Neural cell (in vitro differentiated cells): ENCODE results near the gene USP27X. TPM values are rescaled to one million over a fixed set of nuclear protein-coding genes. Genes with fewer than 3 reads are reported as not detected.

Experiments
- H2AFZ ChIP-seq: fragments of 200-600, 300-800 bp; sonication (generic), shearing (Covaris generic); 2 replicates; pipeline ENCODE4 v1.6.0; 2014; ENCODE audit warnings: low read depth, mild to moderate bottlenecking, antibody characterized with exemption, low read length, moderate library complexity
- H3F3A ChIP-seq: fragments of 200-600 bp; shearing (Covaris generic); 2 replicates; pipeline ENCODE4 v1.6.1; 2016; ENCODE audit warnings: mild to moderate bottlenecking, moderate library complexity, mixed read lengths, antibody characterized with exemption, low read length; ENCODE audit not compliant: insufficient read depth, poor library complexity, severe bottlenecking
- H3K27ac ChIP-seq: fragments of 200-600, 300-800 bp; sonication (generic), shearing (Covaris generic); 2 replicates; pipeline ENCODE4 v1.5.1; 2014; ENCODE audit warnings: mild to moderate bottlenecking, low read length, moderate library complexity
- H3K27me3 ChIP-seq: fragments of 300-800, 200-600 bp; sonication (generic), shearing (Covaris generic); 2 replicates; pipeline ENCODE4 v1.6.0; 2014; ENCODE audit warnings: mild to moderate bottlenecking, low read depth, low read length, moderate library complexity; ENCODE audit not compliant: insufficient read depth
- H3K36me3 ChIP-seq: fragments of 300-800, 200-600 bp; sonication (generic), shearing (Covaris generic); 2 replicates; pipeline ENCODE4 v1.5.1; 2014; ENCODE audit warnings: mild to moderate bottlenecking, antibody characterized with exemption, low read length, moderate library complexity; ENCODE audit not compliant: insufficient read depth
- H3K4me2 ChIP-seq: fragments of 300-800, 200-600 bp; sonication (generic), shearing (Covaris generic); 2 replicates; pipeline ENCODE4 v1.6.0; 2014; ENCODE audit warnings: mild to moderate bottlenecking, low read length
- H3K4me3 ChIP-seq: fragments of 300-800, 200-600 bp; sonication (generic), shearing (Covaris generic); 2 replicates; pipeline ENCODE4 v1.5.1; 2014; ENCODE audit warnings: mild to moderate bottlenecking, low read length, moderate library complexity
- H3K79me2 ChIP-seq: fragments of 200-600 bp; shearing (Covaris generic); replicated peaks from 2 replicates; pipeline ENCODE4 v1.6.0; 2014; ENCODE audit warnings: mild to moderate bottlenecking, low read length, moderate library complexity; ENCODE audit not compliant: insufficient read depth
- H3K9ac ChIP-seq: fragments of 300-800, 200-600 bp; sonication (generic), shearing (Covaris generic); 2 replicates; pipeline ENCODE4 v1.6.1; 2016; ENCODE audit warnings: mild to moderate bottlenecking, low read length, mixed read lengths
- H3K9me2 ChIP-seq: fragments of 200-600 bp; shearing (Covaris generic); 2 replicates; pipeline ENCODE4 v1.6.1; 2016; ENCODE audit warnings: mild to moderate bottlenecking, low read length, mixed read lengths; ENCODE audit not compliant: insufficient read depth
- H3K9me3 ChIP-seq: fragments of 200-600, 300-800 bp; sonication (generic), shearing (Covaris generic); 2 replicates; pipeline ENCODE4 v1.6.1; 2016; ENCODE audit warnings: mild to moderate bottlenecking, mixed run types, low read length, moderate library complexity, mixed read lengths
- H4K20me1 ChIP-seq: fragments of 200-600 bp; shearing (Covaris generic); 2 replicates; pipeline ENCODE4 v1.6.1; 2016; ENCODE audit warnings: mild to moderate bottlenecking, mixed run types; ENCODE audit not compliant: insufficient read depth
- EP300 ChIP-seq: fragments of 450-650 bp; conservative IDR thresholded peaks from 2 replicates; pipeline ENCODE4 v1.6.1; 2014; ENCODE audit warnings: antibody characterized with exemption, mild to moderate bottlenecking, moderate library complexity; ENCODE audit not compliant: poor library complexity, severe bottlenecking
- EZH2 ChIP-seq: fragments of 200-600, 300-800 bp; shearing (Covaris generic), sonication (generic); IDR thresholded peaks from 2 replicates; pipeline ENCODE4 v1.6.1; 2014; ENCODE audit warnings: antibody characterized with exemption, low read length, borderline replicate concordance, mild to moderate bottlenecking; ENCODE audit not compliant: insufficient read depth, poor library complexity, severe bottlenecking
- RAD21 ChIP-seq: fragments of 450-650 bp; conservative IDR thresholded peaks from 2 replicates; pipeline ENCODE4 v1.6.1; 2014; ENCODE audit warnings: antibody characterized with exemption, mild to moderate bottlenecking, moderate library complexity
- REST ChIP-seq: IDR thresholded peaks from 2 replicates; pipeline ENCODE4 v1.6.1; 2012; ENCODE audit warnings: borderline replicate concordance
- SMC3 ChIP-seq: fragments of 450-650 bp; conservative IDR thresholded peaks from 2 replicates; pipeline ENCODE4 v1.6.1; 2014; ENCODE audit warnings: antibody characterized with exemption, mild to moderate bottlenecking, moderate library complexity; ENCODE audit not compliant: poor library complexity
- TAF1 ChIP-seq: IDR thresholded peaks from 2 replicates; pipeline ENCODE4 v1.6.1; 2012; ENCODE audit warnings: low read depth
- polyA minus RNA-seq: library from RNA; depleted of rRNA, polyadenylated mRNA; stranded (reverse); fragments of >200 nt; gene quantifications from 2 replicates; pipeline ENCODE4 v1.2.3, GENCODE V29; 2014
- polyA plus RNA-seq: library from polyadenylated mRNA; depleted of rRNA; stranded (reverse); fragments of >200 nt; gene quantifications from 2 replicates; pipeline ENCODE4 v1.2.3, GENCODE V29; 2014
- TF ChIP-seq, protein P1 (sequence below): fragments of 450-650 bp; IDR thresholded peaks from 2 replicates; pipeline ENCODE4 v1.5.1; 2014; ENCODE audit warnings: antibody characterized with exemption, mild to moderate bottlenecking, moderate library complexity; ENCODE audit not compliant: poor library complexity, severe bottlenecking

Gene USP27X
- polyA plus RNA-seq (8.0 and 10.3 TPM in 2 replicates), polyA minus RNA-seq (30.9 and 32.6 TPM in 2 replicates)

DNA sequence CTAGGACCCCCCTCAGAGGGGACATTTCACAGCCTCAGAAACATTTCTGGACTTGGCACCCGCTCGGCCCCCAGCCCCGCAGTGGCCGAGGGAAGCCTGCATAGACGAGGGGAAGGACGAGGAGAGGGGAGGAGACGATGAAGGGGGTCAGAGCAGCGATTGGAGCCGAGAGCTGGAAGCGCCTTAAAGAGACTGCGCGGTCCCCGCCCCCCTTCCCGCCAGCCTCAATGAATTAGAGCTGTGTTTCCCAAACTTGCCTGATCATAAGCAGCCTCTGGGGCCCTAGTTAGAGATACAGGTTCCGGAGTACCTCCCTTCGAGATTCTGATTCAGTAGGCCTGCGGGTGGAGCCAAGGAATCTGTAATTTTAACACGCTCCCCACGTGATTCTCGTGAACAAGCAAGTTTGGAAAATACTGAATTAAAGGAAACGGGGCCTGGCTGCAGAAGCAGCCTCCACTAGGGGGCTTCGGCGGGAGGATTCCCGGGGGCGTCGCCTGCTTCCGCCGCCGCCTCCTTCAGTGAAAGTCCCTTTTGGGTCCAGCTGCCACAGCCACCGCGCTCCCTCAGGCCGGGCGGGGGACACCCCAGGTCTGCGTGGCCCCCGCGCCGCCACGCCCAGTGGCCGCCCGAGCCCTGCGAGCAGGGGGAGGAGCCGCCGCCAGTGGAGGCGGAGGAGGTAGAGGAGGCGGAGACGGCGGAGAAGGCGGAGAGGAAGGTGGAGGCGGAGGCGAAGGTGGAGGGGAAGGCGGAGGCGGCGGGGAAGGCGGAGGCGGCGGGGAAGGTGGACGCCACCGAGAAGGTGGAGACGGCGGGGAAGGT is at the start of gene USP27X:
Gene USP27X (plus strand): TSS at position 651 of the 822 bp plus-strand sequence. CDS start 824 bp downstream, outside the sequence.
- peak within 1 kb of the TSS; percentile 8 for H2AFZ ChIP-seq

DNA sequence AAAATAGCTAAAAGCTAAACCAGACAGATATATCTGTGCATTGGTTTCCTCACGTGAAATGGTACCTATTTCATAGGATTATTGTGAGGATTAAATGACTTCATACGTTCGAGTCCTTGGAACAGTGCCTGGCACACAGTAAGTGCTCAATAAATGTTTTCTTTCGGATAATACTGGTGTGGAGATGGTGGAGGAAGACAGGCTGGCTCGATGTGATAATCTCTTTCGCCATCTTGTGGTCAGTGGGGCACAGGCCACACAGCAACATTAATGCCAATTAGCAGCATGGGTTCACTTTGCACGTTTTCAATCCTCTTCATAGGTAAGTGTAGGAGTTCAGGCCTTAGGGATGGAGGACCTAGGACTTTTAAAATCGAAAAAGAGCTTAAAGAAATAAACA is 40.9 kb upstream of the USP27X start:
- Histone ChIP-seq H3K79me2 (no peaks in the 10 kb centered on the region), H4K20me1 (no peaks in the 10 kb centered on the region), H3K9me3 (no peaks in the 10 kb centered on the region), H3K4me2 (no peak overlapping the region), H3K9me2 (no peaks in the 10 kb centered on the region), H2AFZ (no peak overlapping the region), H3K36me3 (no peaks in the 10 kb centered on the region), H3F3A (no peaks in the 10 kb centered on the region), H3K4me3 (no peak overlapping the region), H3K9ac (no peak overlapping the region), H3K27ac (no peak overlapping the region), H3K27me3 (no peaks in the 10 kb centered on the region)
- TF ChIP-seq RAD21, result peak; percentile 79
- TF ChIP-seq SMC3, result peak; percentile 72
- TF ChIP-seq, protein P1, sequence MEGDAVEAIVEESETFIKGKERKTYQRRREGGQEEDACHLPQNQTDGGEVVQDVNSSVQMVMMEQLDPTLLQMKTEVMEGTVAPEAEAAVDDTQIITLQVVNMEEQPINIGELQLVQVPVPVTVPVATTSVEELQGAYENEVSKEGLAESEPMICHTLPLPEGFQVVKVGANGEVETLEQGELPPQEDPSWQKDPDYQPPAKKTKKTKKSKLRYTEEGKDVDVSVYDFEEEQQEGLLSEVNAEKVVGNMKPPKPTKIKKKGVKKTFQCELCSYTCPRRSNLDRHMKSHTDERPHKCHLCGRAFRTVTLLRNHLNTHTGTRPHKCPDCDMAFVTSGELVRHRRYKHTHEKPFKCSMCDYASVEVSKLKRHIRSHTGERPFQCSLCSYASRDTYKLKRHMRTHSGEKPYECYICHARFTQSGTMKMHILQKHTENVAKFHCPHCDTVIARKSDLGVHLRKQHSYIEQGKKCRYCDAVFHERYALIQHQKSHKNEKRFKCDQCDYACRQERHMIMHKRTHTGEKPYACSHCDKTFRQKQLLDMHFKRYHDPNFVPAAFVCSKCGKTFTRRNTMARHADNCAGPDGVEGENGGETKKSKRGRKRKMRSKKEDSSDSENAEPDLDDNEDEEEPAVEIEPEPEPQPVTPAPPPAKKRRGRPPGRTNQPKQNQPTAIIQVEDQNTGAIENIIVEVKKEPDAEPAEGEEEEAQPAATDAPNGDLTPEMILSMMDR, result peak; percentile 75
- no peak for TF ChIP-seq REST

More for the DNA sequence above, at the start of gene USP27X:
- TF ChIP-seq TAF1 (no peak), RAD21 (peak; percentile 57), SMC3 (peak; percentile 73), EP300 (peak; percentile 44), EZH2 (no peak)
- TF ChIP-seq, protein P1, result peak; percentile 85
- no peaks in the 10 kb centered on the region for H3K36me3 ChIP-seq
- H3K4me2 ChIP-seq, result peak within 1 kb of the TSS; percentile 51
- H3K79me2 ChIP-seq, result peaks cover 16% of the 10 kb centered on the region
- no peaks in the 10 kb centered on the region for H3K27me3 ChIP-seq
- peak within 1 kb of the TSS; percentile 72 for H3K4me3 ChIP-seq
- H4K20me1 ChIP-seq, result no peaks in the 10 kb centered on the region
- H3K9me2 ChIP-seq, result no peaks in the 10 kb centered on the region
- H3K9me3 ChIP-seq, result no peaks in the 10 kb centered on the region
- peak within 1 kb of the TSS; percentile 80 for H3K9ac ChIP-seq
- H3F3A ChIP-seq, result no peaks in the 10 kb centered on the region
- peak within 1 kb of the TSS; percentile 79 for H3K27ac ChIP-seq
